ENCODE measurements around the gene ARID2. TPM values are rescaled to one million over a fixed set of nuclear protein-coding genes. Genes with fewer than 3 reads are reported as not detected.

Gene ARID2
- total RNA-seq, 2 experiments from 2014 or later = 30.1 to 44.9 TPM

GRCh38 chr12:45801625-45802024 lies 72.1 kb downstream of the ARID2 start:
- Histone ChIP-seq H4K20me1 (ENCODE audit: insufficient read depth, low read length) (0 out of 2 replicates have a peak, but pooled peaks cover 7% of the 10 kb centered on the region), H3K36me3 (ENCODE audit: insufficient read depth, low read length) (no peaks in the 10 kb centered on the region), H3K4me2 (ENCODE audit: low read length) (no peak overlapping the region), H3K27ac (ENCODE audit: low read depth, low read length, poor library complexity, severe bottlenecking) (no peak overlapping the region), H3K79me2 (ENCODE audit: insufficient read depth, low read depth, low read length) (peaks cover 17% of the 10 kb centered on the region; the same call in 1 of the 2 replicates), H3K4me3 (ENCODE audit: low read depth, low read length, poor library complexity, severe bottlenecking) (no peak overlapping the region), H3K9me2 (ENCODE audit: insufficient read depth, low read length) (no peaks in the 10 kb centered on the region), H3K4me1 (ENCODE audit: insufficient read depth, low read length, poor library complexity, severe bottlenecking) (no peaks in the 10 kb centered on the region), H3K9me3 (ENCODE audit: low read length) (no peaks in the 10 kb centered on the region), H2AFZ (ENCODE audit: low read length) (no peak overlapping the region)
- no peak for DNase-seq (ENCODE audit: low spot score)
- ChIA-PET POLR2A (no interaction called here), CTCF (ENCODE audit: unreplicated experiment) (no interaction called here)
- intact Hi-C loops (cut with micrococcal nuclease; ENCODE audit: unreplicated experiment) = no loop called here
- TF ChIP-seq, protein P1, sequence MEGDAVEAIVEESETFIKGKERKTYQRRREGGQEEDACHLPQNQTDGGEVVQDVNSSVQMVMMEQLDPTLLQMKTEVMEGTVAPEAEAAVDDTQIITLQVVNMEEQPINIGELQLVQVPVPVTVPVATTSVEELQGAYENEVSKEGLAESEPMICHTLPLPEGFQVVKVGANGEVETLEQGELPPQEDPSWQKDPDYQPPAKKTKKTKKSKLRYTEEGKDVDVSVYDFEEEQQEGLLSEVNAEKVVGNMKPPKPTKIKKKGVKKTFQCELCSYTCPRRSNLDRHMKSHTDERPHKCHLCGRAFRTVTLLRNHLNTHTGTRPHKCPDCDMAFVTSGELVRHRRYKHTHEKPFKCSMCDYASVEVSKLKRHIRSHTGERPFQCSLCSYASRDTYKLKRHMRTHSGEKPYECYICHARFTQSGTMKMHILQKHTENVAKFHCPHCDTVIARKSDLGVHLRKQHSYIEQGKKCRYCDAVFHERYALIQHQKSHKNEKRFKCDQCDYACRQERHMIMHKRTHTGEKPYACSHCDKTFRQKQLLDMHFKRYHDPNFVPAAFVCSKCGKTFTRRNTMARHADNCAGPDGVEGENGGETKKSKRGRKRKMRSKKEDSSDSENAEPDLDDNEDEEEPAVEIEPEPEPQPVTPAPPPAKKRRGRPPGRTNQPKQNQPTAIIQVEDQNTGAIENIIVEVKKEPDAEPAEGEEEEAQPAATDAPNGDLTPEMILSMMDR (conservative IDR thresholded peaks at IDR 0.05; ENCODE audit: low read length) = no peak
- no peak for TF ChIP-seq EZH2phosphoT487 (IDR thresholded peaks at IDR 0.05; ENCODE audit: borderline replicate concordance, low read depth, low read length)
- BruUV-seq (replicated peaks) = no TSS peak

DNA sequence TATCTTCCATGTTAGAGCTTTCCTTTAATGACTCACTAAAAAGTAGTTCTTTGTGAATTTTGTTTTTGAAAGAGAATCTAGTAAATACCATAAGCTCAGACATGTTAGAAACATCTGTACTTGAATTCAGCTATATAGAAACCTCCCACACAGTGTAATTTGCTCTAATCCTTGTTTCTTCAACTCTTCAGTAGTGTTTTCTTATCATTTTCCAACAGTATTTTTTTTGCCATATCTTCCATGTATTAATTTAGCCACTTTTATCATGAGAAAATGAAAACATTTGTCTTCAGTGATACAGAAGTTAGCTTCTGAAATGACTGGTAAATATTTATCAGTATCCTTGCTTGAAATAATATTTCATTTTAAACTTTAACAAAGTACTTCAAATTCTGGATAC lies 73.6 kb downstream of the ARID2 start:
- Histone ChIP-seq H3K9me2 (ENCODE audit: insufficient read depth, low read length) (no peaks in the 10 kb centered on the region), H3K79me2 (ENCODE audit: insufficient read depth, low read depth, low read length) (peaks cover 29% of the 10 kb centered on the region; the same call in 1 of the 2 replicates), H3K27ac (ENCODE audit: low read depth, low read length, poor library complexity, severe bottlenecking) (no peak overlapping the region), H2AFZ (ENCODE audit: low read length) (no peak overlapping the region), H3K4me3 (ENCODE audit: low read depth, low read length, poor library complexity, severe bottlenecking) (no peak overlapping the region), H3K9me3 (ENCODE audit: low read length) (no peaks in the 10 kb centered on the region), H3K36me3 (ENCODE audit: insufficient read depth, low read length) (no peaks in the 10 kb centered on the region), H3K4me1 (ENCODE audit: insufficient read depth, low read length, poor library complexity, severe bottlenecking) (no peaks in the 10 kb centered on the region), H4K20me1 (ENCODE audit: insufficient read depth, low read length) (0 out of 2 replicates have a peak, but pooled peaks cover 7% of the 10 kb centered on the region), H3K4me2 (ENCODE audit: low read length) (no peak overlapping the region)
- intact Hi-C loops (cut with micrococcal nuclease; ENCODE audit: unreplicated experiment) = no loop called here
- DNase-seq (ENCODE audit: low spot score) = no peak
- TF ChIP-seq, protein P1 (conservative IDR thresholded peaks at IDR 0.05; ENCODE audit: low read length) = no peak
- no peak for TF ChIP-seq EZH2phosphoT487 (IDR thresholded peaks at IDR 0.05; ENCODE audit: borderline replicate concordance, low read depth, low read length)
- POLR2A ChIA-PET = interaction anchor here (0.7 kb wide), 2 partner anchors 9 to 60 kb away, joined by 3 to 4 read pairs; no protein-coding TSS in a partner anchor
- CTCF ChIA-PET (ENCODE audit: unreplicated experiment) = no interaction called here
- BruUV-seq (replicated peaks) = no TSS peak

DNA sequence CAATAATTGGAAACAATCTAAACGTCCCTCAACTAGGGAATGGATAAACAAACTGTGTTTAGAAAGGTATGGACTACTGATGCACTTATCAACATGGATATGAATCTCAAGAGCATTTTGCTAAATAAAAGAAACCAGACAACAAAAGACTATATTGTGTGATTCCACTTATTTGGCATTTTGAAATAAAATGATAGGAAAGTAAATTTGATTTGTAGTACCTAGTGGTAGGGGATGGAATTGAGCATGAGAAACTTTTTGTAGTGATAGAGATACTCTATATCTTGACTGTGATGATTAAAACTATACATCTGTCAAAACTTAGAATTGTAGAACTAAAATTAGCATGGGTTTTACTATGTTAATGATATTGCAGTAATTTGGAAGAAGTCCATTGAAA lies 87.1 kb downstream of the ARID2 start:
- Histone ChIP-seq H3K36me3 (ENCODE audit: insufficient read depth, low read length) (peaks cover 49% of the 10 kb centered on the region), H4K20me1 (ENCODE audit: insufficient read depth, low read length) (no peaks in the 10 kb centered on the region), H3K4me1 (ENCODE audit: insufficient read depth, low read length, poor library complexity, severe bottlenecking) (no peaks in the 10 kb centered on the region), H2AFZ (ENCODE audit: low read length) (no peak overlapping the region), H3K27ac (ENCODE audit: low read depth, low read length, poor library complexity, severe bottlenecking) (no peak overlapping the region), H3K4me2 (ENCODE audit: low read length) (no peak overlapping the region), H3K9me3 (ENCODE audit: low read length) (no peaks in the 10 kb centered on the region), H3K9me2 (ENCODE audit: insufficient read depth, low read length) (no peaks in the 10 kb centered on the region), H3K4me3 (ENCODE audit: low read depth, low read length, poor library complexity, severe bottlenecking) (no peak overlapping the region), H3K79me2 (ENCODE audit: insufficient read depth, low read depth, low read length) (no peaks in the 10 kb centered on the region)
- DNase-seq (ENCODE audit: low spot score) = no peak
- TF ChIP-seq, protein P1 (conservative IDR thresholded peaks at IDR 0.05; ENCODE audit: low read length) = no peak
- TF ChIP-seq EZH2phosphoT487 (IDR thresholded peaks at IDR 0.05; ENCODE audit: borderline replicate concordance, low read depth, low read length) = no peak
- intact Hi-C loops (cut with micrococcal nuclease; ENCODE audit: unreplicated experiment) = no loop called here
- ChIA-PET CTCF (ENCODE audit: unreplicated experiment) (no interaction called here), POLR2A (interaction anchor here (0.7 to 0.9 kb wide), 2 partner anchors 11 to 28 kb away, joined by 3 read pairs; no protein-coding TSS in a partner anchor)
- no TSS peak for BruUV-seq (replicated peaks)

Measured in OCI-LY7 (cell line).